Stomach smooth muscle (tissue), 2 donors: ENCODE results near the gene FLOT1.

Experiments used
- H3K27ac ChIP-seq: one replicate; pipeline ENCODE4 v1.7.0; 2013; ENCODE audit warnings: mild to moderate bottlenecking, low read length, inconsistent platforms
- H3K27me3 ChIP-seq, 2 donors: one replicate each; pipeline ENCODE4 v1.7.0; 2013; ENCODE audit warnings: low read length in 2 of 2; ENCODE audit not compliant: insufficient read depth in 2 of 2, control insufficient read depth in 1 of 2
- H3K36me3 ChIP-seq, 2 donors: one replicate each; pipeline ENCODE4 v1.7.0; 2013; ENCODE audit warnings: low read length in 2 of 2; ENCODE audit not compliant: control insufficient read depth in 2 of 2, insufficient read depth in 2 of 2
- H3K4me1 ChIP-seq: one replicate; pipeline ENCODE4 v1.7.0; 2013; ENCODE audit warnings: low read length; ENCODE audit not compliant: control insufficient read depth, insufficient read depth
- H3K4me3 ChIP-seq, 2 donors: one replicate each; pipeline ENCODE4 v1.7.0; 2013; ENCODE audit warnings: low read length in 2 of 2
- H3K9ac ChIP-seq, 2 donors: one replicate each; pipeline ENCODE4 v1.7.0; 2013; ENCODE audit warnings: low read length in 2 of 2, mild to moderate bottlenecking in 1 of 2
- H3K9me3 ChIP-seq, 2 donors: one replicate each; pipeline ENCODE4 v1.7.0; 2013; ENCODE audit warnings: low read length in 2 of 2; ENCODE audit not compliant: control insufficient read depth in 2 of 2
- donor health status: healthy.
- donor health status: Pancreatic carcinoma.

Gene FLOT1

DNA sequence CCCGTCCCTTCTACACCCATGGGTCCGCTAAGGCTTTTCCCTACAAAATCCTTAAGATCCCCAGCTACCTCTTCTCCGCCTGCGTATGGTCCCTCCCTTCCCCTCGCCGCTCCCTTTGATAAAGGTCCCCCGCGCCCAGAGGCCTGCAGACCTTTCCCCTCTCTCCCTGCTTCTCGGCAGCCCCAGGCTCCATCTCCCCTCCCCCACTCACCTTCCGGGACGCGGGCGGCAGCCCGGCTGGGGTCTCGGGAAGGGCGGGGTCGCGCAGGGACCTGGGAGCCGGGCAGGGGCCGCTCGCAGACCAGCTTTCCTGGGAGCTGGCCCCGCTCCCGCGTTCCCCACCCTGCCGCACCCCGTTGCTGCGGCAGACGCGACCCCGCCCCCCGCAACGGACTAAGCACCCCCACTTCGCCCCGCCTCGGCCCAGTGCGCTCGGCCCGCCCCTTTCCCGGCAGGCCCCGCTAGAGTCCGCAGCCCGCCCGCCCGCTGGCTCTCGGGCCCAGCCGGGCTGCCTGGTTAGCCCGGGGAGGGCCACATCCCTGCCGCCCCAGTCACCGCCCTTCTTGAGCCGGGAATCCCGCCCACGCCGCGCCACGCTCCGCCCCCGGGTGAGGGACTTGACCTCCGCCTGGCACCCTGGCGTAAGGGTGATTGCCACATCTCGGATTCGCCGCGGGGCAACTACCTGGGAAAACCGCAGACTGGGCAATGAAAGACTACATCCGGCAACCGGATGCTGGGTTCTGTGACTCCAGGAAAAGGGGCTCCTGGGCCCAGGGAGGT, at the start of gene FLOT1:
Gene FLOT1 (minus strand): TSS at position 372 of the 783 bp plus-strand sequence. CDS start 498 bp downstream, outside the sequence.
- peak within 1 kb of the TSS; percentile 94 for H3K27ac ChIP-seq
- peaks cover 22 to 27% of the 10 kb centered on the region in 2 donors for H3K36me3 ChIP-seq
- peak within 1 kb of the TSS; percentile 87 to 94 for H3K4me3 ChIP-seq
- H3K9me3 ChIP-seq = no peaks in the 10 kb centered on the region
- H3K9ac ChIP-seq = peak within 1 kb of the TSS; percentile 94 to 95
- no peaks in the 10 kb centered on the region for H3K27me3 ChIP-seq
- H3K4me1 ChIP-seq = peaks cover 34% of the 10 kb centered on the region

DNA sequence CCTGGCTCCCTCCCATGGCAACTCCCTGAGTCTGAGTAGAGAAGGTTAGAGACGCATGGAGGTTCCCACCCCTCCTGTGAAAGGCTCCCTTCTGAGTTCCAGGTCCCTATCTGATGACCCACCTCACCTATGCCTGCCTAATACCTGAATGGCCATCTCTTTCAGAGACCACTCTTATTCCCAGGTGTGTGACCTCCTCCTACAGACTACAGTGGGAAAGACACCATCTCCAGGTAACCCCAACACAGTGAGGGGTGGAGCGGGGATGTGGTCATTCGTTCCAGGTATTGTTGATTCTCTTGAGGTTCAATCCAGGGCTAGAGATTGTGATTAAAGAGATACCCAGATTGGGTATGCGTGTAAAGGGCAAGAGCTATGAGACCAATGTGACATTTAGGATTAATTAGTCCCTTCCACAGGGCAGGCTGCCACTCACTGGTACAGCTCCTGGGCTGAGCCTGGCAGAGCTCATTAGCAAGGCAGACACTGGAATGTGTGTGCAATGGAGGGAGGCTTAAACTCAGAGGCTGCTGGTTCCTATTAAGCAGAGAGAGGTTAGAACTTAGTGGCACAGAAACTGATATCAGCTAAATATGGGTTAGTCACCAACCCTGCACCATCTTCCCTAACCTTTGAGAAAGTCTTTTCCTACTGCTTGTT, 48.4 kb upstream of the FLOT1 start:
- no peaks in the 10 kb centered on the region for H3K4me1 ChIP-seq
- no peak overlapping the region for H3K27ac ChIP-seq
- H3K9me3 ChIP-seq = no peaks in the 10 kb centered on the region
- no peaks in the 10 kb centered on the region for H3K27me3 ChIP-seq
- H3K9ac ChIP-seq = no peak overlapping the region
- no peaks in the 10 kb centered on the region for H3K36me3 ChIP-seq
- H3K4me3 ChIP-seq = no peak overlapping the region

DNA sequence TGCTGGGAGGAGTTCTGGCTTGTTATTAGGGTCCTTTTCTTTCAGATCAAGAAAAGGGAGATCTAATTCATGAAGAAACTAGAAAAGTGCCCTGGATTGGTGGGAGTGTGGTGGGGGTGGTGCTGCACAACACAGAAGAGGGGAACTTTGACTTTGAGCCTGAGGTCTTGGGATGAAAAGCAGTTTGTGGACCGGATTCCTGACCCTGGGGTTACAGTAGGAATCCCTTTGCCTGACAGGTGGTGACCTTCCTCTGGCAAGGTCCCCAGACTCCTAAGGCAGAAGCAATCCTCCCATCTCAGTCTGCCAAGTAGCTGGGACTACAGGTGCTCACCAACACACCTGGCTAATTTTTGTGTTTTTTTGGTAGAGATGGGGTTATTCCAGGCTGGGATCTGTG, 47.1 kb upstream of the FLOT1 start:
- H3K4me1 ChIP-seq = no peaks in the 10 kb centered on the region
- H3K9me3 ChIP-seq = no peaks in the 10 kb centered on the region
- H3K36me3 ChIP-seq = no peaks in the 10 kb centered on the region
- H3K27me3 ChIP-seq = no peaks in the 10 kb centered on the region
- no peak overlapping the region for H3K27ac ChIP-seq
- no peak overlapping the region for H3K4me3 ChIP-seq
- no peak overlapping the region for H3K9ac ChIP-seq

- no peaks in the 10 kb centered on the region for H3K27me3 ChIP-seq
- H3K4me3 ChIP-seq = no peak overlapping the region
- no peaks in the 10 kb centered on the region for H3K36me3 ChIP-seq
- H3K9ac ChIP-seq = no peak overlapping the region
- H3K9me3 ChIP-seq = no peaks in the 10 kb centered on the region
- H3K27ac ChIP-seq = no peak overlapping the region
- no peaks in the 10 kb centered on the region for H3K4me1 ChIP-seq
These were observed 45.5 kb upstream of the FLOT1 start for GRCh38 chr6:30787954-30788353.

DNA sequence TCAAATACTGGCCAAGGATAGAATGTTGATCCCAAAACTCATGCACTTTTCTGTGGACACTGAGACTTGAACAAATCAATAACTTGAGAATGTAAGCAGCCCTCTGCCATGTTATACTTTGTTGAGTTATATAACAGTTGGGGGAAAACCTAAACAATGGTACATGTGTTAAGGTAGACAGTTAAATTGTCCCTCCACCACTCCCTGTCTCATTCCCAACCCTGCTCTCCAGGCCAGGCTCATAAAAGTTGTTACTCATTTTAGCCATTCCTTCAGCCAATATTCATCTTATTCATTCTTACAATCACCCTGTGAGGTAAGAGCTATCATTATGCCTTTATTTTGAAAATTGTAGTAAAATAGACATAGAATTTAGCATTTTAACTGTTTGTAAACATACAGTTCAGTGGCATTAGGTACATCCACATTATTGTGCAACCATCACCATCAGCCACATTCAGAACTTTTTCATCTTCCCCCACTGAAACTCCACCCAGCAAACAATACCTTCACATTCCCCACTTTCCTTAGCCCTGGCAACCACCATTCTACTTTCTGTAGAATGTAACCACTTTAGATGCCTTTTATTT, 40.0 kb upstream of the FLOT1 start:
- Histone ChIP-seq H3K27me3 (no peaks in the 10 kb centered on the region), H3K9me3 (no peaks in the 10 kb centered on the region), H3K4me1 (peaks cover 35% of the 10 kb centered on the region), H3K4me3 (peak overlapping the region in 1 of 2 donors; percentile 44), H3K27ac (peak overlapping the region; percentile 92), H3K36me3 (no peaks in the 10 kb centered on the region), H3K9ac (peak overlapping the region in 1 of 2 donors; percentile 68)

DNA sequence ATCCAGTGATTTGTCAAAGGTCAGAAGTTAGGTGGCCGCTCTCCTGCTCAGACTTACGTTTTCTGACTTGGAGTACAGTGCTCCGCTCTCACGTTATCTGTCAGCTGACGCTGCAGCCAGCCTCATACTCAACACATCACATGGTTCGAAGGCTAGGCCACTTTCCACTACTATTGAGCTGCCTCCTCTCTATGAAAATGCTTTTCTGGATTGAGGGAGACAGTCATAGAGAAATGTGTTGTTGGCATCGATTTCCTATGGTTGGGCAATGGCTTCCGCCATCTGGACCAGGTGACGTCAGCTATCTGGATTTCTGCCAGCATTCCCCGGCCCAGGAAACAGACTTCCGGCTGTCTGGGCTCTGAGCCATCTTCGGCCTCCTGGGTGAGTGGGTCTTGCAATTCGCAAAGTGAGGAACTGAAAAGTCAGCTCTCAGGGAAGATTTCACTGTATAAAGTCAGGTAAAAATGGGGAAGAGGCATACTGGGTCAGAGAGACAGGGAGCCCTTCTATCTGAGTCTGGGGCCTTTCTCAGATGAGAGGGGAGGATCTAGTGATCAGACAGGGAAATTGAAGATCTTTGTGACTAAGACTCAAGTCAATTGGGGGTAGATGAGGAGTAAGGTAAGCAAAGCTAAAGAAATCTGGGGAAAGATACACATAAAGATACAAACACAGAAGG, 39.4 kb upstream of the FLOT1 start:
- H3K9me3 ChIP-seq = no peaks in the 10 kb centered on the region
- H3K4me3 ChIP-seq = peak overlapping the region; percentile 44 to 60
- H3K27me3 ChIP-seq = no peaks in the 10 kb centered on the region
- H3K9ac ChIP-seq = peak overlapping the region; percentile 68 to 71
- no peaks in the 10 kb centered on the region for H3K36me3 ChIP-seq
- H3K27ac ChIP-seq = peak overlapping the region; percentile 92
- peaks cover 35% of the 10 kb centered on the region for H3K4me1 ChIP-seq

DNA sequence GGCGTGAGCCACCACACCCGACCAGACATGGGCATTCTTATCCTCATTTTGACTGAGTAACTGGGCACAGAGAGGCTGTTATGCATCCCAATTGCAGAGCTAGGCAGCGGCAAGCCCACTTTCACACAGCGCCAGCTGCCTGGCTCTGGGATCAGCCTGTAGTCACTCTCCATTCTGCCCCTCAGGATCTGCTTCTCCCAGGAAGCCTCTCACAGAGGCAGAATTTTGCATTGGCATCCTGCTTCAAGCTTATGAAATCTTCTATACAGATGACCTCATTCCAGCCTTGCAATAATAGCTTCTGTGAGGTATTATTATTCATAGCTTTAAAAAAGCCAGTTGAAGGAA, 38.9 kb upstream of the FLOT1 start:
- peaks cover 35% of the 10 kb centered on the region for H3K4me1 ChIP-seq
- no peaks in the 10 kb centered on the region for H3K36me3 ChIP-seq
- H3K9me3 ChIP-seq = no peaks in the 10 kb centered on the region
- peak overlapping the region; percentile 6 to 60 for H3K4me3 ChIP-seq
- H3K9ac ChIP-seq = peak overlapping the region; percentile 68 to 71
- no peaks in the 10 kb centered on the region for H3K27me3 ChIP-seq
- H3K27ac ChIP-seq = peak overlapping the region; percentile 92

GRCh38 chr6:30780642-30780920, 38.1 kb upstream of the FLOT1 start:
- Histone ChIP-seq H3K27ac (peak overlapping the region; percentile 92), H3K36me3 (no peaks in the 10 kb centered on the region), H3K9ac (no peak overlapping the region), H3K9me3 (no peaks in the 10 kb centered on the region), H3K4me3 (no peak overlapping the region), H3K27me3 (no peaks in the 10 kb centered on the region), H3K4me1 (peaks cover 35% of the 10 kb centered on the region)

- H3K36me3 ChIP-seq = no peaks in the 10 kb centered on the region
- peak overlapping the region; percentile 9 to 40 for H3K4me3 ChIP-seq
- H3K27me3 ChIP-seq = no peaks in the 10 kb centered on the region
- H3K27ac ChIP-seq = peak overlapping the region; percentile 92
- H3K9me3 ChIP-seq = no peaks in the 10 kb centered on the region
- H3K4me1 ChIP-seq = peaks cover 38% of the 10 kb centered on the region
- peak overlapping the region; percentile 5 to 21 for H3K9ac ChIP-seq
These were observed 37.6 kb upstream of the FLOT1 start for GRCh38 chr6:30779850-30780641.

DNA sequence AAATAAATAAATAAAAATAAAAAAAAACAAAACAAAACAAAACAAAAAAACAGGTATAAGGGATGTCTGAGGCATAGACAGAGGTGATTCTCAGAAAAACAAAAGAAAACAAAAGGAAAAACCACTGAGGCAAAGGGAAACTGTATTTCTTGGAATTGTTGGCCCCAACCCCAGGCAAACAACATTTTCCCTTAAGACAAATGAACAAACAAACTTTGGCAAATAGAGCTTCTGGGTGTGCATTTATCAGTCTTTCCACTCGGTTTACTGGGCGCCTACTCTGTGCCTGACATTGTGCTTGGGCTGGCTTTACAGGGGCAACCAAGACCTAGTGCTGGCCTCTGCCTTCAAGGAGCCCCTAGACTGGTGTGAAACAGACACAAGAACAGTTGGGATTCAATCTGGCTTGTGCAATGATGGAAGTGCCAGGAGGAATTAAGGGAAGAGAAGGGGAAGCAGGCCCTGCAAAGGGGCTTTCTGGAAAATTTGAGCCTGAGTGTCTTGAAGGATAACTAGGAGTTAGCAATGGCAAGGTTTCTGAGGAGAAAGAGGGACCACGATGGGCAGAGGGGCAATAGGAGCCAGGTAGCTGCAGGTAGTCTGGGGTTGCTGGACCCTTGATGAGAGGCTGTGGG, 35.6 kb upstream of the FLOT1 start:
- Histone ChIP-seq H3K27ac (peak overlapping the region; percentile 60), H3K9me3 (no peaks in the 10 kb centered on the region), H3K36me3 (no peaks in the 10 kb centered on the region), H3K9ac (no peak overlapping the region), H3K27me3 (no peaks in the 10 kb centered on the region), H3K4me1 (peaks cover 43% of the 10 kb centered on the region), H3K4me3 (no peak overlapping the region)
